Uterus (tissue), 4 donors: ENCODE data around the gene ZFYVE28. TPM values are rescaled to one million over a fixed set of nuclear protein-coding genes. Genes with fewer than 3 reads are reported as not detected.

Experiments used
- DNase-seq, 2 donors: peaks; one replicate each; pipeline ENCODE4 v3.0.0-alpha.2; 2019 to 2020
- H3K27ac ChIP-seq, 2 donors: fragments of 200-600 bp; sonication (generic); 1 replicate in 1 of 2; 2 replicates in 1 of 2; pipeline ENCODE4 v1.5.1; 2016 to 2018
- H3K27me3 ChIP-seq, 2 donors: fragments of 200-600 bp; sonication (generic); one replicate each; pipeline ENCODE4 v1.5.1; 2018 to 2019; ENCODE audit warnings: control low read depth in 1 of 2
- H3K36me3 ChIP-seq, 2 donors: fragments of 200-600 bp; sonication (generic); one replicate each; pipeline ENCODE4 v1.5.1; 2019; ENCODE audit warnings: control low read depth in 1 of 2
- H3K4me1 ChIP-seq, 2 donors: fragments of 200-600 bp; sonication (generic); one replicate each; pipeline ENCODE4 v1.5.1; 2018 to 2019; ENCODE audit warnings: control low read depth in 1 of 2
- H3K4me3 ChIP-seq, 2 donors: fragments of 200-600 bp; sonication (generic); 1 replicate in 1 of 2; 2 replicates in 1 of 2; pipeline ENCODE4 v1.5.1; 2018 to 2019; ENCODE audit warnings: mild to moderate bottlenecking in 1 of 2
- H3K9me3 ChIP-seq, 2 donors: fragments of 200-600 bp; sonication (generic); one replicate each; pipeline ENCODE4 v1.5.1; 2019; ENCODE audit warnings: control low read depth in 1 of 2
- POLR2A ChIP-seq, 2 donors: fragments of 450-650 bp; IDR thresholded peaks; one replicate each; pipeline ENCODE4 v1.6.1; 2016; ENCODE audit warnings: antibody characterized with exemption in 2 of 2, mild to moderate bottlenecking in 1 of 2, moderate library complexity in 1 of 2
- intact Hi-C: fragments of 100-400 bp; cut with DNase I; formaldehyde crosslinking; loops from one replicate; pipeline ENCODE4 v1.15.1; 2023; ENCODE audit warnings: low total_unique reads
- total RNA-seq, 4 donors: library from RNA; depleted of rRNA in 3 of 4; stranded (reverse); fragments of >200 nt in 3 of 4; gene quantifications; one replicate each; pipeline versions ENCODE4 v1.1.0 to v1.2.4, GENCODE V29; 2014 to 2023
- TF ChIP-seq, protein P1 (sequence below), 4 experiments: fragments of 200-600 bp in 2 of 4; fragments of 450-650 bp in 2 of 4; sonication (generic) in 2 of 4; IDR thresholded peaks; one replicate each; pipeline ENCODE4 v1.5.1; 2016 to 2019; ENCODE audit warnings: antibody characterized with exemption in 4 of 4, mild to moderate bottlenecking in 2 of 4, moderate library complexity in 1 of 4
- donor health status: DM: yes; HTN: yes; CAD: no.

ZFYVE28 gene
- total RNA-seq, 4 donors from 2014 or later: 5.4 to 16.7 (median 13.4) TPM

DNA sequence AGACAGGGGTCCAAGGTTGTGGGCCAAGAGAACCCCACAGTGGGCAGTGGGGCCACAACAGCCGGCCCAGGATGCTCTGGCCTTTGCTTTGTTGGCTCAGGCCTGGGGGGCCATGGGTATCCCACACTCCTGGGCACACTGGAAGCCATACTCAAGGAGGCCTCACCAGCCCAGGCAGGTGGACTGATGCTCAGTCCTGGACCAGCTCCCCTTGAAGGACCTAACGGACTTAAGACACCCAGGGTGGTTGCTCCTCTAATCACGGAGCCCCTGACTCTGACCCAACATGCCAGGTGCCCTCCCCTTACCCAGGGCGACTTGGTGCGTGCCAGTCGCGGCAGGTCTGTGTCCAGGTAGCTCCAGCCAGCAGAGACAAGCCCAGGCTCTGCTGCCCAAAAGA lies 50.8 kb downstream of the ZFYVE28 start:
- H3K4me3 ChIP-seq: no peak overlapping the region
- peaks cover 0 to 4% of the 10 kb centered on the region in 2 donors for H3K4me1 ChIP-seq
- no peaks in the 10 kb centered on the region for H3K27me3 ChIP-seq
- H3K36me3 ChIP-seq: no peaks in the 10 kb centered on the region
- no peak overlapping the region for H3K27ac ChIP-seq
- no peak for TF ChIP-seq POLR2A (IDR thresholded peaks at IDR 0.05)
- TF ChIP-seq, protein P1, sequence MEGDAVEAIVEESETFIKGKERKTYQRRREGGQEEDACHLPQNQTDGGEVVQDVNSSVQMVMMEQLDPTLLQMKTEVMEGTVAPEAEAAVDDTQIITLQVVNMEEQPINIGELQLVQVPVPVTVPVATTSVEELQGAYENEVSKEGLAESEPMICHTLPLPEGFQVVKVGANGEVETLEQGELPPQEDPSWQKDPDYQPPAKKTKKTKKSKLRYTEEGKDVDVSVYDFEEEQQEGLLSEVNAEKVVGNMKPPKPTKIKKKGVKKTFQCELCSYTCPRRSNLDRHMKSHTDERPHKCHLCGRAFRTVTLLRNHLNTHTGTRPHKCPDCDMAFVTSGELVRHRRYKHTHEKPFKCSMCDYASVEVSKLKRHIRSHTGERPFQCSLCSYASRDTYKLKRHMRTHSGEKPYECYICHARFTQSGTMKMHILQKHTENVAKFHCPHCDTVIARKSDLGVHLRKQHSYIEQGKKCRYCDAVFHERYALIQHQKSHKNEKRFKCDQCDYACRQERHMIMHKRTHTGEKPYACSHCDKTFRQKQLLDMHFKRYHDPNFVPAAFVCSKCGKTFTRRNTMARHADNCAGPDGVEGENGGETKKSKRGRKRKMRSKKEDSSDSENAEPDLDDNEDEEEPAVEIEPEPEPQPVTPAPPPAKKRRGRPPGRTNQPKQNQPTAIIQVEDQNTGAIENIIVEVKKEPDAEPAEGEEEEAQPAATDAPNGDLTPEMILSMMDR (IDR thresholded peaks at IDR 0.05): no peak
- DNase-seq: no peak
- no peaks in the 10 kb centered on the region for H3K9me3 ChIP-seq
- intact Hi-C loops: no loop called here

DNA sequence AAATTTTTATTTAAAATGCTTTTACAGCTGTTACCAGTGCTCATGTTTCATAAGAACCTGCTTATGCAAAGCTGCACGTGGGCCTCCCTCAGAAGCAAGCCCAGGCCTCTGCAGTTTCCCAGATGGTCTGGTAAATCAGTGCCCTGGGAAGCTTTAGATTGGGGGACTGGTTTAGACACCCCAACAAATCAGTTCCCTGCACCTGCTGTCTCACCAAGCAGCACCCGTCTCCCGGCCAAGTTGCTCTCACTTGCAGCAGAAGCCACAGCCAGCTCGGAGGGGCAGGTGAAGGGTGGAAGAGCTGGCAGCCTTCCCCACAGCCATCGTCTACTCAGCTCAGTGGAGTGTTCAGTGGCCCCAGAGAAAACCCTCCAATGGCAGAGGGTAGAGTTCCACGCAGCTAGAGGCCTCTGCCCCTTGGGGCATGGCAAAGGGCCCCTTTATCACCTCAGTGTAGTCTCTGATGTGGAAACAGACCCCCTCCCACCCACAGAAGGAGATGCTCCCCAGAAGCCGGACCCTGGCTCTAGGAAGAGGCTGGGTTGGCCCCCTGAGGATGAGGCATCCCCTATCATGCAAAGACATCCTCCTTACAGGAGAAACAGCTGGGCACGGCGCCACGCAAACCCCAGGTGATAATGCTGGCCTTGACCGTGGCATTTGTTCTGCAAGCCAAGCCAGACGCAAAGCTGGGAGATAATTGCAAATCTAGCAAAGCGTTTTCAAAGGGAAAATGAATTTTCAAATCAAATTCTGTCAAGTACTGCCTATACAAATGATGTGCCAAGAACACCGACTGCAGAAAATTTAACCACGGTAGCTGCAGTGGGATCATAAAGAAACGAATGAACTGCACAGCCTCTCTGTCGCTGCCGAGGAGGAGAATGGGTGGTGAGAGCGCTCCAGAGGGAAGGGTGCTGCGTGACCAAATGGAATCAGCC lies 51.9 kb downstream of the ZFYVE28 start:
- intact Hi-C loops: no loop called here
- no peaks in the 10 kb centered on the region for H3K36me3 ChIP-seq
- H3K27ac ChIP-seq: no peak overlapping the region

DNA sequence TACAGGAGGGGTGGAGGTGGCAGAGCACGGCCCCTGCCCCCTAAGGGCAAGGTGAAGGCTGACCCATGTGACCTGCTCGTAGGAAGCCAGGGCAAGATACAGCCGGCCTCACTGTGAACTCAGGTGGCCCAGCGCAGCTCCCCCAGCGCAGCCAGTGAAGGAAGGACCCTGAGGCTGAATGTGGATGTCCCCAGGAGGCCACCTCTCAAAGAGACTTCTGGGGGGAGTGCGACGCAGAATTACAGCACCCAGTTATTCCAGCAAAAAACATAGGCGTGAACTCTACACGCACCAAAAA lies 52.6 kb downstream of the ZFYVE28 start:
- DNase-seq: no peak
- intact Hi-C loops: no loop called here
- TF ChIP-seq, protein P1 (IDR thresholded peaks at IDR 0.05): no peak
- no peak for TF ChIP-seq POLR2A (IDR thresholded peaks at IDR 0.05)
- H3K36me3 ChIP-seq: no peaks in the 10 kb centered on the region
- no peak overlapping the region for H3K27ac ChIP-seq
- H3K4me1 ChIP-seq: peaks cover 0 to 4% of the 10 kb centered on the region in 2 donors
- no peaks in the 10 kb centered on the region for H3K9me3 ChIP-seq
- H3K4me3 ChIP-seq: no peak overlapping the region
- no peaks in the 10 kb centered on the region for H3K27me3 ChIP-seq

More for the DNA sequence above, 51.9 kb downstream of the ZFYVE28 start:
- Histone ChIP-seq H3K4me1 (peaks cover 0 to 4% of the 10 kb centered on the region in 2 donors), H3K9me3 (no peaks in the 10 kb centered on the region), H3K27me3 (no peaks in the 10 kb centered on the region), H3K4me3 (no peak overlapping the region)
- TF ChIP-seq POLR2A (IDR thresholded peaks at IDR 0.05): no peak
- TF ChIP-seq, protein P1 (IDR thresholded peaks at IDR 0.05): no peak
- DNase-seq: no peak

GRCh38 chr4:2365054-2365912 lies 53.2 kb downstream of the ZFYVE28 start:
- no peak overlapping the region for H3K27ac ChIP-seq
- DNase-seq: no peak
- intact Hi-C loops: no loop called here

More at GRCh38 chr4:2365054-2365912, 53.2 kb downstream of the ZFYVE28 start:
- H3K4me3 ChIP-seq: peak overlapping the region; percentile 44 to 45
- no peaks in the 10 kb centered on the region for H3K27me3 ChIP-seq
- no peak for TF ChIP-seq POLR2A (IDR thresholded peaks at IDR 0.05)
- TF ChIP-seq, protein P1 (IDR thresholded peaks at IDR 0.05): no peak
- no peaks in the 10 kb centered on the region for H3K9me3 ChIP-seq
- peaks cover 0 to 4% of the 10 kb centered on the region in 2 donors for H3K4me1 ChIP-seq
- H3K36me3 ChIP-seq: no peaks in the 10 kb centered on the region
